CD4-positive, alpha-beta T cell treated with Interleukin-21 for 1 hour (primary cell): ENCODE data around the gene NFIX.
"Not testable (repeated sequence)": the region's sequence is repeated elsewhere in the genome, so short reads cannot be mapped to it uniquely, and the experiment has no call there.

Experiments used
- DNase-seq: peaks from one replicate; pipeline ENCODE4 v3.0.0-alpha.2; 2020

NFIX gene

GRCh38 chr19:12959481-12959880 is 35.8 kb upstream of the NFIX start:
- no peak for DNase-seq

GRCh38 chr19:12965017-12965811 is 30.1 kb upstream of the NFIX start:
- DNase-seq, result peak; percentile 83

GRCh38 chr19:12965812-12966135 is 29.5 kb upstream of the NFIX start:
- DNase-seq, result no peak

GRCh38 chr19:12967907-12968306 is 27.4 kb upstream of the NFIX start:
- DNase-seq, result no peak

GRCh38 chr19:12969292-12969988 is 25.8 kb upstream of the NFIX start, which contains the start of gene DAND5:
Gene DAND5, plus strand, starts transcription at chr19:12969576. Its CDS starts 85 bp downstream, at chr19:12969661.
- DNase-seq, result no peak

GRCh38 chr19:12970070-12970820 is 25.0 kb upstream of the NFIX start:
- DNase-seq, result no peak

- no peak for DNase-seq
These were observed 22.0 kb upstream of the NFIX start for GRCh38 chr19:12973236-12973635.

GRCh38 chr19:12974301-12975220 is 20.7 kb upstream of the NFIX start:
- DNase-seq, result no peak

- DNase-seq, result no peak
These were observed 20.0 kb upstream of the NFIX start for GRCh38 chr19:12975221-12975741.

GRCh38 chr19:12976109-12976508 is 19.2 kb upstream of the NFIX start:
- DNase-seq, result not testable (repeated sequence)

GRCh38 chr19:12979974-12980373 is 15.3 kb upstream of the NFIX start:
- no peak for DNase-seq

GRCh38 chr19:12982648-12983047 is 12.6 kb upstream of the NFIX start:
- no peak for DNase-seq

- no peak for DNase-seq
These were observed 12.2 kb upstream of the NFIX start for GRCh38 chr19:12983091-12983490.

GRCh38 chr19:12983542-12984142 is 11.6 kb upstream of the NFIX start:
- peak; percentile 86 for DNase-seq

- peak; percentile 33 for DNase-seq
These were observed 11.1 kb upstream of the NFIX start for GRCh38 chr19:12984143-12984627.

GRCh38 chr19:12984683-12985048 is 10.6 kb upstream of the NFIX start:
- DNase-seq, result no peak

- peak; percentile 39 for DNase-seq
These were observed 10.1 kb upstream of the NFIX start for GRCh38 chr19:12985049-12985776.

GRCh38 chr19:12986726-12987125 is 8.5 kb upstream of the NFIX start:
- DNase-seq, result no peak

GRCh38 chr19:12987190-12987589 is 8.1 kb upstream of the NFIX start:
- no peak for DNase-seq

- DNase-seq, result no peak
These were observed 7.5 kb upstream of the NFIX start for GRCh38 chr19:12987781-12988180.

- DNase-seq, result no peak
These were observed 4.8 kb upstream of the NFIX start for GRCh38 chr19:12990431-12990830.
